ENCODE results near the gene RASSF5. TPM values are rescaled to one million over a fixed set of nuclear protein-coding genes. Genes with fewer than 3 reads are reported as not detected.

The RASSF5 gene
- total and polyA plus RNA-seq, 2 experiments from 2014 or later, result 1.6 to 2.0 TPM

GRCh38 chr1:206637605-206638004, 130.3 kb downstream of the RASSF5 start:
- Histone ChIP-seq H4K20me1 (ENCODE audit: insufficient read depth, poor library complexity, severe bottlenecking) (no peaks in the 10 kb centered on the region), H2AFZ (no peak overlapping the region), H3K27me3 (peaks cover 19% of the 10 kb centered on the region), H3K9me2 (replicated peaks; ENCODE audit: insufficient read depth) (no peaks in the 10 kb centered on the region), H3K27ac (no peak overlapping the region), H3K36me3 (replicated peaks; ENCODE audit: insufficient read depth, low read depth) (no peaks in the 10 kb centered on the region), H3K9me3 (ENCODE audit: low read depth) (no peaks in the 10 kb centered on the region), H3K79me2 (no peaks in the 10 kb centered on the region), H3K4me2 (no peak overlapping the region), H3K4me1 (ENCODE audit: insufficient read depth) (peaks cover 11% of the 10 kb centered on the region), H3K4me3 (no peak overlapping the region)
- no peak for DNase-seq (ENCODE audit: low spot score)
- TF ChIP-seq EZH2 (IDR thresholded peaks at IDR 0.05; ENCODE audit: borderline replicate concordance), result no peak
- TF ChIP-seq CTCF (IDR thresholded peaks at IDR 0.05; ENCODE audit: poor library complexity), result no peak
- no peak for TF ChIP-seq EZH2phosphoT487 (IDR thresholded peaks at IDR 0.05; ENCODE audit: low read depth, severe bottlenecking, unreplicated experiment)

Small RNA genes lying within 50 kb of the gene (microRNA-seq; reads per million reads assigned to microRNA genes)
- not detected for gene MIR6769B

Small RNA genes lying within 50 kb of the gene (small RNA-seq; reads per million reads assigned to genes)
- gene MIR6769B, result not detected

Other genes starting within 250 kb of the RASSF5 start
- 6.4 and 7.3 TPM in 2 replicates for gene IKBKE, start 37.1 kb upstream of the RASSF5 start, total RNA-seq
- 5.9 and 6.4 TPM in 2 replicates for gene IKBKE, start 37.1 kb upstream of the RASSF5 start, polyA plus RNA-seq
- 30.1 and 40.4 TPM in 2 replicates for gene EIF2D, start 104.9 kb downstream of the RASSF5 start, total RNA-seq
- 25.7 and 27.7 TPM in 2 replicates for gene EIF2D, start 104.9 kb downstream of the RASSF5 start, polyA plus RNA-seq
- gene DYRK3, start 128.0 kb downstream of the RASSF5 start, total RNA-seq, result 4.6 and 6.2 TPM in 2 replicates
- 5.8 and 8.9 TPM in 2 replicates for gene DYRK3, start 128.0 kb downstream of the RASSF5 start, polyA plus RNA-seq
- gene MAPKAPK2, start 177.4 kb downstream of the RASSF5 start, total RNA-seq, result 38.9 and 39.4 TPM in 2 replicates
- 12.8 and 13.3 TPM in 2 replicates for gene MAPKAPK2, start 177.4 kb downstream of the RASSF5 start, polyA plus RNA-seq

Data from hepatocyte (in vitro differentiated cells).